MG63 (cell line): ENCODE results near the gene WNT7A. TPM values are rescaled to one million over a fixed set of nuclear protein-coding genes. Genes with fewer than 3 reads are reported as not detected.

ENCODE experiments used
- DNase-seq: peaks from one replicate; pipeline ENCODE4 v3.0.0-alpha.2; 2020
- H3K27me3 ChIP-seq: fragments of 250-450 bp; sonication (Bioruptor Pico); 2 replicates; pipeline ENCODE4 v1.5.1; 2020; ENCODE audit warnings: mild to moderate bottlenecking, moderate library complexity
- H3K36me3 ChIP-seq: fragments of 250-450 bp; sonication (Bioruptor Pico); 2 replicates; pipeline ENCODE4 v1.5.1; 2020; ENCODE audit warnings: mild to moderate bottlenecking, moderate library complexity
- H3K4me3 ChIP-seq: fragments of 250-450 bp; sonication (Bioruptor Pico); 2 replicates; pipeline ENCODE4 v1.5.1; 2020; ENCODE audit warnings: mild to moderate bottlenecking, moderate library complexity
- H3K9me3 ChIP-seq: fragments of 250-450 bp; sonication (Bioruptor Pico); 2 replicates; pipeline ENCODE4 v1.5.1; 2020; ENCODE audit warnings: mild to moderate bottlenecking, moderate library complexity
- total RNA-seq: library from RNA; depleted of rRNA; stranded (reverse); fragments of >200 nt; shearing (Covaris generic); gene quantifications from 2 replicates; pipeline ENCODE4 v1.2.3, GENCODE V29; 2014; ENCODE audit warnings: low replicate concordance

WNT7A gene
- total RNA-seq, 1 experiment from 2014 or later = not detected

GRCh38 chr3:13842226-13842625 is 37.6 kb downstream of the WNT7A start:
- no peaks in the 10 kb centered on the region for H3K36me3 ChIP-seq
- H3K4me3 ChIP-seq = no peak overlapping the region
- no peaks in the 10 kb centered on the region for H3K9me3 ChIP-seq
- no peak for DNase-seq
- no peaks in the 10 kb centered on the region for H3K27me3 ChIP-seq

- no peak overlapping the region for H3K4me3 ChIP-seq
- H3K9me3 ChIP-seq = no peaks in the 10 kb centered on the region
- H3K36me3 ChIP-seq = no peaks in the 10 kb centered on the region
- no peak for DNase-seq
- no peaks in the 10 kb centered on the region for H3K27me3 ChIP-seq
Measured at GRCh38 chr3:13841826-13842225, 38.0 kb downstream of the WNT7A start.

GRCh38 chr3:13841141-13841540 is 38.7 kb downstream of the WNT7A start:
- H3K36me3 ChIP-seq = no peaks in the 10 kb centered on the region
- H3K4me3 ChIP-seq = no peak overlapping the region
- H3K27me3 ChIP-seq = no peaks in the 10 kb centered on the region
- no peaks in the 10 kb centered on the region for H3K9me3 ChIP-seq
- DNase-seq = no peak

GRCh38 chr3:13840456-13840855 is 39.4 kb downstream of the WNT7A start:
- no peaks in the 10 kb centered on the region for H3K27me3 ChIP-seq
- no peaks in the 10 kb centered on the region for H3K36me3 ChIP-seq
- DNase-seq = no peak
- no peaks in the 10 kb centered on the region for H3K9me3 ChIP-seq
- H3K4me3 ChIP-seq = no peak overlapping the region

- Histone ChIP-seq H3K9me3 (no peaks in the 10 kb centered on the region), H3K36me3 (no peaks in the 10 kb centered on the region), H3K27me3 (no peaks in the 10 kb centered on the region), H3K4me3 (no peak overlapping the region)
- no peak for DNase-seq
Measured at GRCh38 chr3:13839726-13840340, 40.0 kb downstream of the WNT7A start.

GRCh38 chr3:13839253-13839652 is 40.6 kb downstream of the WNT7A start:
- Histone ChIP-seq H3K4me3 (no peak overlapping the region), H3K9me3 (no peaks in the 10 kb centered on the region), H3K27me3 (no peaks in the 10 kb centered on the region), H3K36me3 (no peaks in the 10 kb centered on the region)
- DNase-seq = no peak

GRCh38 chr3:13838421-13838820 is 41.5 kb downstream of the WNT7A start:
- no peaks in the 10 kb centered on the region for H3K9me3 ChIP-seq
- no peak for DNase-seq
- no peaks in the 10 kb centered on the region for H3K27me3 ChIP-seq
- H3K36me3 ChIP-seq = no peaks in the 10 kb centered on the region
- H3K4me3 ChIP-seq = no peak overlapping the region

GRCh38 chr3:13837751-13838150 is 42.1 kb downstream of the WNT7A start:
- no peak for DNase-seq
- H3K27me3 ChIP-seq = no peaks in the 10 kb centered on the region
- H3K4me3 ChIP-seq = no peak overlapping the region
- no peaks in the 10 kb centered on the region for H3K9me3 ChIP-seq
- no peaks in the 10 kb centered on the region for H3K36me3 ChIP-seq

- no peak for DNase-seq
Measured at GRCh38 chr3:13836658-13837587, 42.9 kb downstream of the WNT7A start.

GRCh38 chr3:13835246-13835645 is 44.6 kb downstream of the WNT7A start:
- Histone ChIP-seq H3K36me3 (no peaks in the 10 kb centered on the region), H3K9me3 (no peaks in the 10 kb centered on the region), H3K4me3 (no peak overlapping the region), H3K27me3 (no peaks in the 10 kb centered on the region)
- no peak for DNase-seq

More at GRCh38 chr3:13836658-13837587, 42.9 kb downstream of the WNT7A start:
- Histone ChIP-seq H3K27me3 (no peaks in the 10 kb centered on the region), H3K36me3 (no peaks in the 10 kb centered on the region), H3K4me3 (no peak overlapping the region), H3K9me3 (no peaks in the 10 kb centered on the region)

GRCh38 chr3:13834258-13835035 is 45.4 kb downstream of the WNT7A start:
- no peak overlapping the region for H3K4me3 ChIP-seq
- no peak for DNase-seq
- no peaks in the 10 kb centered on the region for H3K36me3 ChIP-seq
- H3K9me3 ChIP-seq = no peaks in the 10 kb centered on the region
- H3K27me3 ChIP-seq = no peaks in the 10 kb centered on the region

GRCh38 chr3:13833506-13834257 is 46.2 kb downstream of the WNT7A start:
- Histone ChIP-seq H3K4me3 (no peak overlapping the region), H3K36me3 (no peaks in the 10 kb centered on the region), H3K27me3 (no peaks in the 10 kb centered on the region), H3K9me3 (no peaks in the 10 kb centered on the region)
- DNase-seq = no peak

GRCh38 chr3:13832130-13832529 is 47.7 kb downstream of the WNT7A start:
- Histone ChIP-seq H3K9me3 (no peaks in the 10 kb centered on the region), H3K4me3 (no peak overlapping the region), H3K27me3 (no peaks in the 10 kb centered on the region), H3K36me3 (no peaks in the 10 kb centered on the region)
- DNase-seq = no peak

- DNase-seq = no peak
- Histone ChIP-seq H3K27me3 (no peaks in the 10 kb centered on the region), H3K4me3 (no peak overlapping the region), H3K9me3 (no peaks in the 10 kb centered on the region), H3K36me3 (no peaks in the 10 kb centered on the region)
Measured at GRCh38 chr3:13831386-13831996, 48.4 kb downstream of the WNT7A start.

- Histone ChIP-seq H3K36me3 (no peaks in the 10 kb centered on the region), H3K27me3 (no peaks in the 10 kb centered on the region), H3K9me3 (no peaks in the 10 kb centered on the region), H3K4me3 (no peak overlapping the region)
- DNase-seq = no peak
Measured at GRCh38 chr3:13829311-13829710, 50.6 kb downstream of the WNT7A start.
